Measurements from ENCODE around the gene RER1.
A peak's percentile ranks its signal among the peaks of the same experiment; 100 is the strongest.

RER1 gene

DNA sequence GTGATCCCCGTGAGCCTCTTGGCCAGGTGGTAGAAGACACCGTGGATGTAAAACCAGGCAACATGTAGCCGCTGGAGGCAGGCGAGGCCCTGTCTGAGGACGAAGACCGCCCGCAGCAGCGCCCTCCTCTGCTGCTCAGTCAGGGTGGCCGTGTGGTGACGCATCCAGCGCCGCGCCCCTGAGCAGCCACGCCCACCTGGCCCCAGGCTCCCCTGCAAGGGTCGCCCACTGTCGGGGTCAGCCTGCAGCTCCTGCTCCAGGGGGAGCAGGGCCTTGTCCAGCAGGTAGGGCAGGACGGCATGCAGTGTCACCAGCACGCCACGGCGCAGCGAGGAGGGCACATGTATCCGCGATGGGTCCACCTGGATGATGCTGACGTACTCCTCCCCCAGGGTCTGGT is 16.8 kb downstream of the RER1 start:
- DNase-seq: no peak

DNA sequence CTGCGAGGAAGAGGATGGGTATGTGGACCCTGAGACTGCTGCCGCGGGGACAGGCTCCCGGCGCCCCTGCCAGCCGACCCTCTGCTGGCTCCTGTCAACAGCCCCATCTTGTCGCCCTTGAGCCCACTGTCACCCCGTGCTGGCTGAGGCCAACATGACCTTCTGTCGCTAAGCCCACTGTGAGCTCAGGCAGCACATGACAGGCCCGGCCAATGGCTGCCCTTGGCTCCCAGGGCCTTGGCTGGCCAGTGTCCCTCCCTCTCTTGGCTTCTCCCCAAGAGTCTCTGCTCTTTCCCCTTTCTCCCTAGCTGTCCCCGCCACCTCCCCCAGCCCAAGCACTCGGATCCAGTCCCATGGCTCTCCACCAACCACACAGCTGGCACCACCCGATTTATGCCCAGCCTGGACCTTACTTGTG is 17.2 kb downstream of the RER1 start:
- DNase-seq: no peak

DNA sequence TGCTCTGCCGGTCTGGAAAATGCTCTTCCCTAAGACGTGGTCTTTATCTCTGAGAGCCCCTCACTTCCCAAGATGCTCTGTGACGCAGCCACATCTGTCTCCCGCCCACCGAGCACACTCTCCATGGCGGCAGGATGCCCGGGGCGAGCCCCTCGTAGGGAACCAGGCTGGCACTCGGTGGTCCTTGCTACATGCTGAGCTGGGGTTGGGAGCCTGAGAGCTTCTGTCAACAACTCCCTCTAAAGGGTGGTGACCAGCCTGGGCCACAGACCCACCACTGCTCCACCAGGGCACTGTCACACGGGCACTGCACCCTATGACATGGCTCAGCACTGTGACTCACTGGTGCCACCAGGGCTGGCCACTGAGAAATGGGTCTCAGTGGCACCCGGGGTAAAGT is 18.1 kb downstream of the RER1 start:
- DNase-seq: no peak

DNA sequence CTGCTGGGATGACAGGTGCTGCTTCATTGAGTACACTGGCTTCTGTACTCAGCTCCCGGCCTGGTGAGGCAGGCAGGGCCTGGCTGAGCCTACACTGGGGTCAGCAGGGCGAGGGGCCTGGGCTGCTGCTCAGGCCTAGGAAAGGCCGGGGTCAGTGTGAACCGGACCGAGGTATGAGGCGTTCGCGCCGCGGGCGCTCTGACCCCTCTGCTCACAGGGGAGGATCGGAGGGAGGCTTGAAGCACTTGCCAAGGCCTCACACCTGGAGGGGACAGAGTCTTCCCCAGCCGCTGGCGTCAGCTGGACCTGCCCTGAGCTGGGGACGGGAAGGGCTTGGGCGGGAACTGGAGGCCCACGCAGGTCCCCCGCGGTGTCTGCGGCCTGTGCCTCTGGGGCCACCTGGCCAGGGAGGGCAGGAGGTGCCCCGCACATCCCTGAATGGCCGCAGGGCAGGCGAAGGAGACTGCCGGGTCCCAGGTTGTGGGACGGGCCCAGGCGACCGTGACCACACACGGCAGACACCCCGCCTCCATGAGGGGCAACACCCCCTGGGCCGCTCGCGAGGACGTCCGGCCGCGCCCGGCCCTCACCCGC is 20.3 kb downstream of the RER1 start:
- peak in 1 of 3 experiments; percentile 57 for DNase-seq

DNA sequence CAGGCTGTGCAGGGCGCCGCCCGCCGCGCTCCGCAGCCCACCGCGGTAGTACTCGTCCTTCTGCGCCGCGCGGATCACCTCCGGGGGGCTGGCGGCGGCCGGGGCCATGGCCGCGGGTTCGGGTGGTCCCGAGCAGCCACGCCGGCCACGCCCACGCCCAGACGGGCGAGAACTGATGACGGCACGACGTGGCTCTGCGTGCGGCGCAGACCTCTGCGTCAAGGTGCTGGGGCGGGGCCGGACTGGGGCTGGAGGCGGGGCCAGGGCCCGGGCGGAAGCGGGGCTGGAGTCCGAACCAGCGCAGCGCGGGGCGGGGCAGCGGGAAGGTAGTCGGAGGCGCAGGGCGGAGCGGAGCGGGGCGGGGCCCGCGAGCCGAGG is 20.7 kb downstream of the RER1 start, which contains the start of gene PEX10:
PEX10 (minus strand) TSS at position 170 of the 378 bp plus-strand sequence; CDS start at position 108, 62 bp downstream.
- peak; percentile 95 to 99 (median 95) for DNase-seq

DNA sequence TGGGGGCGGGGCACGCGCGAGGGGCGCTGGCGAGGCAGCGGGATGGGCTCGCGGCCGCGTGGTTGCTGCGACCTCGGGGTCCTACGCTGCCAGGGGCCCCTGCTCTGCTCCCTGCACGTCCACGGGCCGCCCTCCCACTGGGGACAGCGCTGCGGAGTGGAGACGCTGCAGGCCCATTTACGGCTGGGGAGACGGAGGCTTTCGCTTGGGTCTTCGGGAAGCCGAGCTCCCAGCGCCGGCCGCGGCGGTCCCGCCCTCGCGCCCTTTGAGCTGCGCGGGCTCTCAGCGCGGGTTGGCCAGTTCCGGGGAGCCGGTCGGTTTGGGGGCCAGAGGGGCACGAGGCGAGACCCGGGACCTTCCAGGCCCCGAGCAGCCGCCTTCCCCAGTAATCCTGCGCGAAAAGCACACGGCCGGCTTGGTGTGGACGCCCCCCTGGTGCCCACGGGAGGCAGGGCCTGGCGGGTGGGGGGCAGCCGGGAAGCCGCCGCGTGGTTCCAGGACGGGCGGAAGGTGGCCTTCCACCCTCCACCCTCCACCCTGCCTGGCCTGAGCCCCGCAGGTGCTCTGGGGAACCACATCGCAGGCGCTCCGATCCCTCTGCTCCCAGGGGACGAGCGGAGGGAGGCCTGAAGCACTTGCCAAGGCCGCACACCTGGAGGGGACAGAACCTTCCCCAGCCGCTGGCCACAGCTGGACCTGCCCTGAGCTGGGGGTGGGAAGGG is 21.3 kb downstream of the RER1 start:
- DNase-seq: peak; percentile 62 to 87 (median 71)

DNA sequence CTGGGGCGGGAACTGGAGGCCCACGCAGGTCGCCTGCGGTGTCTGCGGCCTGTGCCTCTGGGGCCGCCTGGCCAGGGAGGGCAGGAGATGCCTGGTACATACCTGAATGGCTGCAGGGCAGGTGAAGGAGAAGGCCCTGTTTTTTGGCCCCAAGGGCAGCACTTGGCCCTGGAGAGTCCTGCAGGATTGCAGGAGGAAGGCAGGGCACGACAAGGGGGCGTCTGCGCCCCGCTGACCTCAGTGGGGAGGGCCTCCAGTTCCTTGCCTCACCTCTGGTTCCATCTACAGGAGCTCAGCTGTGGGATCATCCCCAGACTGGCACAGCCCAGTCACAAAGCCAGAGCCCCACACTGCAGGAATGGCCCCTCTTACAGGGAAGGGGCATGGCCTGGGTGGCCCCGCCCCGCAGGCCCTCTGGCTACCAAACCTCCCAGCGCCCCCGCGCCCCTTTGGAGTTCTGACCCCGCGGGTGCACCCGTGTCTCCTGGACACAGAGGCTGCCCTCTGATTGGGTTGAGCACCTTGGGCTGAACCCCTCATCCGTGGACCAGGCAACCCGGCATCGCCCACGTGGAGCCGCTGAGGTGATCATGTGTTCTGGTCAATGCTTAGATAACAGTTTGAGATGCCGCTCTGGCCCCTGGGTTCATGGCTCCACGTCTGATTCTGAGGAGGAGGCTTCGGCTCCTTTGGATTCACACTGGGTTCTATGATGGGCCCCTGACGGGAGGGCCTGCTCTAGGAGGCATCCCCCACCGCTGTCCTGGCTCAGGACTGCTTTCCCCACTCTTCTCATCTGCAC is 22.1 kb downstream of the RER1 start:
- no peak for DNase-seq

DNA sequence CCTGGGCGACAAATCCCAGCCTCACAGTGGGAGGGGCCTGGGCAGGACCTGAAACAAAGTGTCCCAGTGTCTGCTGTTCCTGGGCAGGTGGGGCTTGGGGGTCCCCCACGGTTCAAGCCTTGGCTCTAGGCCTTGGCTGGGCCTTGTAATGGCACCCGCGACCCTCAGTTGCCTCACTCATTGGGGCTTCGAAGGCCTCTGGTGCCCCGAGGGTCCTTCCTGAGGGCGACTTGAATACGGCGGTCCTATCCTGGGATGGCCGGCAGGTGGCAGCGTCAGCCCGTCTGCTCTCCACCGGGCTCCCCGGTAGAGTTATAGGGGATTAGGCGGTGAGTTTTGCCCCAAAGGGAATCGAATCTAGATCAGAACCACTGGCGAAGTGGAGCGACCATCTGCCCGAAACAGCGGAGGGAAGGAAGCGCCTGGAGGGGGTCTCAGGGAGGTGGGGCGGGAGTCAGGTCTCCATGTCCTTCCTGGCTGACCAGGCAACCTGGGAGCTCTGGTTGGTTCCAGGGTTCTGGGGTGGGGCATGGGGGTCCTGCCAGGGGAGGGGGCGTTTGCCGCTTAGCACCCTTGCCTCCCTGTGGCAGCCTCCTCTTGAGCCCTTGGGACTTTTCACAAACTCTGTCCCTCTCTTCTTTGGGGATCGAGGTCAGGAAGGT is 22.8 kb downstream of the RER1 start:
- peak; percentile 55 to 74 (median 62) for DNase-seq

DNA sequence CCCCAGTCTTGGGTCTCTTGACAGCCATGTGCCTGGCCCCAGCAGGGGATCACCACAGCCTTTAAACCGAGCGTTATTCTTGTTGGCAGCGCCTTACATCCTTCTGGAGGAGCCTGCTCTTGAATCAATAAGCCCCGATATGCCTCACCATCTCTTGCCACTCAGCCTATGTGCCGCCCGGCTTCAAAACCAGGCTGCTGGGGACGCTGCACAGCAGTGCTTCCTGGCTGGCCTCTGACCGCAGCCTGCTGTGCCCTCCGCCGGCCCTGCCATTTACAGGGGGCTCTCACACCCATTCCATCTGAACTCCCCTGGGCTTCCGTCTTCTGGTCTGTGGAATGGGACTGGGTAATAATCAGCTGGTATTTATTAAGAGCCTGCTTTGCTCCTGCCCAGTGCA is 23.7 kb downstream of the RER1 start:
- DNase-seq: peak in 1 of 3 experiments; percentile 40

DNA sequence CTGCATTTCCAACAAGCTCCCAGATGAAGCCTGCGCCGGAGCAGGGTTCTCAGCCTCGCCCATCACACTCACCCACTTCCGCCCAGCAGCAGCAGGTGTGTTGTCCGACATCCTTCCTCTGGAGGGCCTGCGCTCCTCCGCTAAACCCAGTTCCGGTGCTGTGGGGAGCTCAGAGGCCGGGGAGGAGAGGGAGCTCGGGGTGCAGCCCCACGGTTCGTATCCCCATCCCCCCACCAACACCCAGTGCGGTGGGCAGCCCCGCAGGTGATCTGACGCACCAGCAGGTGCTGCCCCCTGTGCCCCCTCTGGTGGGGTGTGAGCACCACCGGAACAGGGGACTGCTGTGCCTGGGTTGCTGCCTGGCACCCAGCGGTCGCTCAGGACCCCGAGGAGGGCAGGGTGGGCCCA is 24.2 kb downstream of the RER1 start:
- DNase-seq: peak in 2 of 3 experiments; percentile 66 to 73

DNA sequence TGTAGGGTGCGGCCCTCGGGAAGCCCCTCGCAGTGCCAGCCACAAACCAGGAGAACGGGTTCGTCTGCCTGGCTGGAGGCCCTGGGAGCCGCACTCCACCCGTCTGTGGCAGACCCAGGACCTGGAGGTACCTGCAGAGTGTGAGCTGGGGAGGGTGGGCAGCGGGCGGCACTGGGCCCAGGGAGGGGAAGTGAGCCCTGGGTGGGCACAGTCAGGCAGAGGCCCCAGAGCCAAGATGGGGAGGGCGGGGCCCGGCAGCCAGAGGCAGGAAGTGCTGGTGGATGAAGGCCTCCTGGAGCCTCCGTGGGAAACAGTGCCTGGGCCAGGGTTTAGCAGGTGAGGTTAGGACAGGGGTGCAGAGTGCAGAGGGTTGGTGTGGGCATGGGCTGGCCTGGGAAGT is 24.8 kb downstream of the RER1 start:
- peak in 2 of 3 experiments; percentile 53 to 55 for DNase-seq

DNA sequence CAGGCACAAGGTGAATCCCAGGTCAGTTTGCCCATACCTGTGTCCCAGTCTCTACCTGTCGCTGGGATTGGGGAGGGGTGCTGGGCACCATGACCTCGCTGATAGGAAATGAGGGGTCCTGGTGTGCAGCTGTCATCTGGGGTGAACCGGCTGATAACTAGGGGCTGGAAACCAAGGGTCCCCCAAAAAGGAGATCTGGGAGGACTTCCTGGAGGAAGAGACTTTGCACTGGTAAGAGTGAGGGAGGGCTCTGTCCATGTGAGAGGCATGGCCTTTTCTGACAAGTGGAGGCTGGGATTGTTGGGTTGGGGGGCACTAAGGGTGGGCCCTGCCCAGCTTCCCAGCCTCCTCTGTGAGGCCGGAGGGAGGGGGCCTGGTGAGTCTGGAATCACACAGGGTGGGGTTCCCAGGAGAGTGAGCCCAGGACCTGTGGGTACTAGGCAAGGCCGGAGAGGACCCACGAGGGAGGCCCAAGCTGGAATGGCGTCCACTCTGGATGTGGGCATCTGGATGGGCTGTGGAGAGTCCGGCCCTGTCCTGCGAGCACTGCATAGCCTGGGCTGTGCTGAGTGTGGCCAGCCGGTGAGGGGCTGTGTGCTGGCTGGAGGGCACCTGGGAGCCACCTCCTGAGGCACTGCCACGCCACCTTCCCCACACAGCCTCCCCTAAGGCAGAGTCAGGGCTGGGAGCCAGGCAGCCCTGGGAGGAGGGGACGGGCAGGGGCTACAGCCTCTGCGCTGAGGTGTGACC is 25.6 kb downstream of the RER1 start:
- DNase-seq: no peak

DNA sequence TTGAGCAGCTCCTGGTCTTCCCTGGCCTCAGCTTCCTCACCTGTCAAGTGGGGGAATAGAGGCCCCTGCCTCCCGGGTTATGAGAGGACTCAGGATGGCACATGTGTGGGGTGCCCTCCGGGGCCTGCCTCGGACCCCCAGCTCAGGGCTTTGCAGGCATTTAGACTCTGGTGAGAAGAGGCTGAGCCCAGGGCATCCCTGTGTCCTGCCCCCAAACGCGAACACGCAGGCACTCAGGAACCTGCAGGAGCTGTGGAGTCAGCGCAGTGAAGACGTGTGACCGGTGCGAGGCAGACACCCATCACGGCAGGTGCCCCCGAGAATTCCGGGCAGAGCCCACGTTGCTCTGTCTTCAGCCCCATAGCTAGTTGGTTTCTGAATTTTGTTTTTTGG is 26.2 kb downstream of the RER1 start:
- DNase-seq: no peak

DNA sequence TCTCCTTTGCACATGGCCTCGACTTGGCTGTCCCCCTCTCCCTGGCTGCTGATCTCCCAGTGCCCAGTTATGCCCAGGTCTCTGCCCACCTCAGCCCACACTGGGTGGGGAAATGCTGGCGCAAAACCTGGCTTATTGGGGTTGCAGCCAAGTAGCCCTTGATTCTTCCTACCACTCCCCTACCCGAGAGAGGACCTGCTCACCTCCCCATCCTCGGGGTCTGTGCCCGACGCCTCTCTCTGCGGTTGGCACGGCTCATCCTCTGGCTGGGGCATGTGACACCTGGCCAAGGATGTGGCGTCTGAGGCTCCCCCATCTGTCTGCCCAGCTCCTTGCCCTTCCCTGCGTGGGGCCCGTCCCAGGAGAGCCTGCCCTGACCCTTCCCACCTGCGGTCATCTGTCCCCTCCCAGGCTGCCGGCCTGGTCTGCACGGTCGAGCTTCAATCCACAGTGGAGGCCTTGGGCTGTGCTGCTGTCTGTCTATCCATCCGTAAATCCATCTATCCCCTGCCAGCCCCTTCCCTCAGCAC is 27.2 kb downstream of the RER1 start:
- no peak for DNase-seq

DNA sequence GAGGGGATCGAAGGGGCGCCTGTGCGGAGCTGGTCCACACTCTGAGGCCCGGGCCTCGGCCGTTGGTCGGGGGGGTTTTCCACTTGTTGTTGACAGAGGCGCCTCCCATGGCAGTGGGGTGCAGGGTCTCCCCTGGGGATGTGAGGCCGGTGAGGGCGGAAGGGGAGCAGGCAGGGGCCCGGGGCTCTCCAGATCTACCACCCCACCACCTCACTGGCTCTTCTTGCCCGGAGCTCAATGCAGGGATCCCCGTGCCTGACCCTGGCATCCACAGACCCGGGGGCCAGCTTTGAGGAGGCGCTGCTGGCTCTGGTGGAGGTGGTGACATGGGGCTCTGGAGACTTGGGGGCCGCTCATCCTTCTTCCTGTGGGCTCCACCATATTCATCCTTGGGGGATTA is 27.8 kb downstream of the RER1 start:
- DNase-seq: no peak

DNA sequence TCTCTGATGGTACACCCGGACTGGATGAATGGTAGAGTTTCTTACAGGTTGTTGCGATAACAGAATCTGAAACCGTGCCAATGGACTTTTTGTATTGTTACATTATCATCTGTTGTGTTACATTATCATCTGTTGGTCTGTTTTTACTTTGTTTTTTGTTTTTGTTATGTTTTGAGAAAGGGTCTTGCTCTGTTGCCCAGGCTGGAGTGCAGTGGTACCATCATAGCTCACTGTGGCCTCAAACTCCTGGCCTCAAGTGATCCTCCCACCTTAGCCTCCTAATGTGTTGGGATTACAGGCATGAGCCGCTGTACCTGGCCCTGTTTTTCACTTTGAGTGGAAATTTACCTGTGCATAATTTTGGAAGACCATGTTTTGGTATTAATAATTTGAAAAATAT is 30.9 kb downstream of the RER1 start:
- DNase-seq: no peak

DNA sequence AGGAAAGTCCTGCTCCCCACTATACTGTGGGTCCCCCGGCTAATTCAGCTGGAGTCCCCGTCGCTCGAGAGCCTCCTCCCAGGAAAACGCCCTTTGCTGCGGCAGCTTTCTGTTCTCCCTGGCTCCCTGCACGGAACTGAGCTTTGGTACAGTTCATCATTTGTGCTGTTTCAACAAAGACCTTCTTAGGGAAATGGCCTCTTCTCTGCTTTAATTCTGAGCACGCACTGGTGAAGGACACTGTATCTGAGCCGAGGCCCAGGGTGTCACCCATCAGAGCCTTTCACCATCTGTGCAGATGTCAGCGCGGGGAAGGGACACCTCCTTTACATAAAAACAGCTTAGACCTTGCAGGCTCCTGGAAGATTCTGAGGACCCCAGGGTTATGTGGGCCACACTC is 34.3 kb downstream of the RER1 start:
- no peak for DNase-seq

DNA sequence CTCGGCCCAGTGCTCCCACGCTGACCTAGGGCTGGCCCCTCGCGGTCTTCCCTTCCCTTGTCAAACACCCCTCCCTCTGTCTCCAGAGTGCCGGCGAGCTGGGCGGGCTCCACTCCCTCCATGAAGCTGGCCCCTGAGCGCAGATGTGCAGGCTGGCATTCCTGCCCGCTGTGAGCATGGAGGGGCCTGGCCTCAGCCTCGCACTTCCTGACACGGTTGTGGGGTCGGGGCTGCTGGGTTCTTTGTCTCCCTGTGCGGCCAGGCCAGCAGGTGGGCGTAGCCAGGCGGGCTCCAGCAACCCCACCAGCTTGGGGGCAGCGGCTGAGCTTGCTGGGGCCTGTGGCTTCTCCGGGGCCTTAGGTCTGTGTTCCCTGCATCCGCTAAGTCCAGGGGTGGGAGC is 34.9 kb downstream of the RER1 start:
- no peak for DNase-seq

DNA sequence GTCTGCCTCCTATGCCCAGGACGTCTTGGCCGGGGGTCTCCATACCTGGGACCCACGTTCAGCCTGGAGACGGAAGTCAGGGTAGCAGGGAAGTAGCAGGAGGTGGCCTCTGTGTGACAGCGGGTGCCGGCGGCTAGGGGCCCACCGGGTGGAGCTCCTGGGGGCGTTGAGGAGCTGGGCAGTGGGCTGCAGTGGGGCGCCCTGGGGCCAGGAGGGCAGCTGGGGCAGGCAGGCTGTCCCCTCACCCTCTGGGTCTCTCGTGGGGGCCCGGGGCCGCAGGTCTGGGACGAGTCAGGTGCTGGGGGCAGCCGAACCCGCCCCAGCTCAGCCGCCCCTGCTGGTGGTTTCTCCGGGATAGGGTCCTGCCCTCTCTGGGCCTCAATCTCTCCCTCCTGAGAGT is 35.4 kb downstream of the RER1 start:
- DNase-seq: no peak

DNA sequence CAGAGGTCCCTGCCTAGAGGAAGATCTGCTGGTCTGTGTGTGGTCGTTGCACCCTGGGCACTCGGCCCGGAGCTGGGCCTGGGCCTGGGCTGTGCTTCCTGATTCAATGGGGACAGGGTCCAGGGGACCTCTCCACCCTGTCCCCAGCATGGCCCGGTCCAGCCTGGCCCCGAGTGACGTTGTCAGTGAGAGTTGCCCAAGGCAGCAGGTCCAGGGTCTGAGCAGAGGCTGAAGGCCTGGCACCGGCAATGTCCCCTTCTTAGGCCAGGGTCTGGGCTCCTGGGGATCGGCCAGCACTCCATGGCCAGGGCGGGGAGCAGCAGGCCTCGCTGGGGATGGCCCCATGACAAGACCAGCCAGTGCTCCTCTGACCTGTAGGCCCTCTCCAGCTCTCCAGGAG is 36.3 kb downstream of the RER1 start:
- DNase-seq: no peak

DNA sequence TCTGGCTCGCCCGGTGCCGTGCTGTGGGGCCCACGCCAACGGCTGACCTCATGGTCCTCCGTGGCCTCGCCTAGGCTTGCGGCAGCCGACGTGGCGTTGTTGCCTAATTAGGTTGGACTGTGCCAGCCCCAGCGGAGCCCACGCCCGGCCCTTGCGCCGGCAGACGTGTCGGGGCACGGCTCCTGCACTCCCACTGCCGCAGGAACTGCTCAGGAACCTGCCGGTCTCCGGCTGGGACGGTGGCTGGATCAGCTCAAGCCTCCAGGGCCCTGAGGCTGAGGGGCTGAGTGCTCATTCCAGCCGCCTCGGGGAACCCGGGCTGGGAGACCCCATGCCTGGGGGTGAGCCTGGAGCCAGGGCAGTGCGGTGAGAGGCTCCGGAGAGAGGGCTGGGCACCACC is 36.8 kb downstream of the RER1 start:
- no peak for DNase-seq
